Liver (tissue), 9 donors: ENCODE data around the gene TOR1AIP1. TPM values are rescaled to one million over a fixed set of nuclear protein-coding genes. Genes with fewer than 3 reads are reported as not detected.

ENCODE experiments used
- DNase-seq: peaks from one replicate; pipeline ENCODE4 v3.0.0-alpha.2; 2017; ENCODE audit warnings: low spot score
- H3K27ac ChIP-seq, 2 donors: one replicate each; pipeline ENCODE4 v1.7.0; 2013; ENCODE audit warnings: inconsistent platforms in 2 of 2, low read length in 2 of 2, control low read depth in 1 of 2, low read depth in 1 of 2, mild to moderate bottlenecking in 1 of 2
- H3K27me3 ChIP-seq, 4 donors: one replicate each; pipeline versions ENCODE4 v1.6.1 to v1.7.0; 2013; ENCODE audit warnings: low read length in 3 of 4, inconsistent platforms in 1 of 4, mild to moderate bottlenecking in 1 of 4, moderate library complexity in 1 of 4; ENCODE audit not compliant: control insufficient read depth in 4 of 4, insufficient read depth in 4 of 4
- H3K36me3 ChIP-seq, 4 donors: one replicate each; pipeline versions ENCODE4 v1.6.1 to v1.7.0; 2013; ENCODE audit warnings: low read length in 3 of 4, mild to moderate bottlenecking in 3 of 4, low read depth in 1 of 4, moderate library complexity in 1 of 4; ENCODE audit not compliant: control insufficient read depth in 4 of 4, insufficient read depth in 3 of 4
- H3K4me1 ChIP-seq, 4 donors: one replicate each; pipeline versions ENCODE4 v1.6.1 to v1.7.0; 2013; ENCODE audit warnings: low read length in 3 of 4, mild to moderate bottlenecking in 3 of 4, moderate library complexity in 1 of 4; ENCODE audit not compliant: control insufficient read depth in 4 of 4, insufficient read depth in 4 of 4
- H3K4me3 ChIP-seq, 3 donors: one replicate each; pipeline versions ENCODE4 v1.6.1 to v1.7.0; 2013; ENCODE audit warnings: low read length in 3 of 3, control low read depth in 1 of 3, low read depth in 1 of 3, mild to moderate bottlenecking in 1 of 3
- H3K9ac ChIP-seq, 2 donors: one replicate each; pipeline ENCODE4 v1.7.0; 2013; ENCODE audit warnings: low read length in 2 of 2, mild to moderate bottlenecking in 2 of 2, moderate library complexity in 2 of 2, control low read depth in 1 of 2, low read depth in 1 of 2
- H3K9me3 ChIP-seq, 4 donors: one replicate each; pipeline versions ENCODE4 v1.6.1 to v1.7.0; 2013; ENCODE audit warnings: low read length in 3 of 4; ENCODE audit not compliant: control insufficient read depth in 4 of 4
- ATF3 ChIP-seq: IDR thresholded peaks from 2 replicates; pipeline ENCODE4 v1.6.1; 2016; ENCODE audit warnings: antibody characterized with exemption
- CTCF ChIP-seq: fragments of 150-350 bp; IDR thresholded peaks from 2 replicates; pipeline ENCODE4 v1.5.1; 2017; ENCODE audit warnings: improper control_type of control experiment, low read depth, low read length; ENCODE audit not compliant: missing input control
- EGR1 ChIP-seq, 2 donors: IDR thresholded peaks; 2 replicates each; pipeline ENCODE4 v1.6.1; 2016 to 2018; ENCODE audit warnings: antibody characterized with exemption in 2 of 2, low read depth in 2 of 2
- FOXA1 ChIP-seq: IDR thresholded peaks from 2 replicates; pipeline ENCODE4 v1.6.1; 2016; ENCODE audit warnings: antibody characterized with exemption
- FOXA2 ChIP-seq: IDR thresholded peaks from 2 replicates; pipeline ENCODE4 v1.6.1; 2016; ENCODE audit warnings: antibody characterized with exemption
- GABPA ChIP-seq, 2 donors: IDR thresholded peaks in 1 of 2; conservative IDR thresholded peaks in 1 of 2; 2 replicates each; pipeline ENCODE4 v1.6.1; 2016; ENCODE audit warnings: antibody characterized with exemption in 2 of 2, mild to moderate bottlenecking in 1 of 2, moderate library complexity in 1 of 2
- HNF4A ChIP-seq, 2 donors: conservative IDR thresholded peaks; 2 replicates each; pipeline ENCODE4 v1.6.1; 2016; ENCODE audit warnings: antibody characterized with exemption in 2 of 2, mild to moderate bottlenecking in 2 of 2
- HNF4G ChIP-seq: IDR thresholded peaks from 2 replicates; pipeline ENCODE4 v1.6.1; 2016; ENCODE audit warnings: antibody characterized with exemption
- JUND ChIP-seq, 2 donors: IDR thresholded peaks; 2 replicates each; pipeline ENCODE4 v1.6.1; 2016; ENCODE audit warnings: antibody characterized with exemption in 2 of 2
- MAX ChIP-seq: IDR thresholded peaks from 2 replicates; pipeline ENCODE4 v1.6.1; 2016; ENCODE audit warnings: antibody characterized with exemption
- NR2F2 ChIP-seq: IDR thresholded peaks from 2 replicates; pipeline ENCODE4 v1.6.1; 2016; ENCODE audit warnings: antibody characterized with exemption
- RAD21 ChIP-seq, 2 donors: IDR thresholded peaks; 2 replicates each; pipeline ENCODE4 v1.6.1; 2016; ENCODE audit warnings: antibody characterized with exemption in 2 of 2, mild to moderate bottlenecking in 2 of 2
- REST ChIP-seq: IDR thresholded peaks from 2 replicates; pipeline ENCODE4 v1.6.1; 2016; ENCODE audit warnings: antibody characterized with exemption, mild to moderate bottlenecking
- RXRA ChIP-seq, 2 donors: IDR thresholded peaks; 2 replicates each; pipeline ENCODE4 v1.6.1; 2017 to 2018; ENCODE audit warnings: antibody characterized with exemption in 2 of 2, mild to moderate bottlenecking in 1 of 2
- SP1 ChIP-seq: IDR thresholded peaks from 2 replicates; pipeline ENCODE4 v1.6.1; 2018; ENCODE audit warnings: antibody characterized with exemption, mild to moderate bottlenecking
- TAF1 ChIP-seq: conservative IDR thresholded peaks from 2 replicates; pipeline ENCODE4 v1.6.1; 2016; ENCODE audit warnings: antibody characterized with exemption, mild to moderate bottlenecking
- YY1 ChIP-seq: IDR thresholded peaks from 2 replicates; pipeline ENCODE4 v1.6.1; 2016; ENCODE audit warnings: antibody characterized with exemption, mild to moderate bottlenecking
- ZBTB33 ChIP-seq: IDR thresholded peaks from 2 replicates; pipeline ENCODE4 v1.6.1; 2016; ENCODE audit warnings: antibody characterized with exemption
- WGBS: extraction: QIAGEN DNeasy Blood & Tissue Kit; methylation state at CpG from one replicate; pipeline ENCODE4 v1.1.7; 2013; 5-methylcytosine and 5-hydroxymethylcytosine counted together
- polyA plus RNA-seq, 2 donors: library from polyadenylated mRNA; stranded (reverse) in 1 of 2; unstranded in 1 of 2; fragments of 200-250 nt in 1 of 2; fragments of >200 nt in 1 of 2; fragmentation: Nextera tagmentation in 1 of 2; extraction: Ambion mirVana in 1 of 2; gene quantifications; one replicate each; pipeline versions ENCODE4 v1.2.1 to v1.2.3, GENCODE V29; 2013 to 2015
- total RNA-seq, 2 donors: library from RNA; depleted of rRNA; stranded (reverse); fragments of >200 nt; gene quantifications; one replicate each; pipeline ENCODE4 v1.2.3, GENCODE V29; 2014
- donor health status: healthy.
- donor health status: healthy.
- donor health status: healthy.
- donor health status: healthy.
- donor health status: healthy.

Gene TOR1AIP1
- total and polyA plus RNA-seq, 4 donors, result 7.1 to 21.3 (median 16.7) TPM

GRCh38 chr1:179856296-179856695 lies 25.8 kb upstream of the TOR1AIP1 start:
- H3K9me3 ChIP-seq, result no peaks in the 10 kb centered on the region
- no peak overlapping the region for H3K9ac ChIP-seq
- no peak overlapping the region for H3K27ac ChIP-seq
- WGBS, result 98% methylated on average over 2 of the region's 2 CpGs
- H3K4me3 ChIP-seq, result no peak overlapping the region
- TF ChIP-seq MAX (no peak), TAF1 (no peak), JUND (IDR thresholded peaks at IDR 0.05) (no peak), RAD21 (IDR thresholded peaks at IDR 0.05) (no peak), RXRA (IDR thresholded peaks at IDR 0.05) (no peak), FOXA1 (no peak), EGR1 (IDR thresholded peaks at IDR 0.05; ENCODE audit: low read depth in 2 of 2) (no peak), CTCF (no peak), GABPA (IDR thresholded peaks at IDR 0.05 in 1 of 2, conservative IDR thresholded peaks at IDR 0.05 in 1 of 2) (no peak), HNF4G (no peak), ZBTB33 (no peak), ATF3 (no peak), SP1 (no peak), YY1 (no peak), FOXA2 (no peak), REST (no peak), NR2F2 (no peak), HNF4A (conservative IDR thresholded peaks at IDR 0.05) (no peak)
- H3K36me3 ChIP-seq, result peaks cover 2 to 40% (median 21%) of the 10 kb centered on the region in 4 donors
- no peaks in the 10 kb centered on the region for H3K27me3 ChIP-seq
- DNase-seq, result no peak
- no peaks in the 10 kb centered on the region for H3K4me1 ChIP-seq
